H9 (cell line): ENCODE data around the gene SV2C. TPM values are rescaled to one million over a fixed set of nuclear protein-coding genes. Genes with fewer than 3 reads are reported as not detected.

Source experiments
- DNase-seq: peaks from one replicate; pipeline ENCODE4 v3.0.0-alpha.2; 2017
- H2AFZ ChIP-seq: one replicate; pipeline ENCODE4 v1.6.1; 2013; ENCODE audit warnings: mild to moderate bottlenecking, low read length, control low read depth, moderate library complexity
- H2AK5ac ChIP-seq: 2 replicates; pipeline ENCODE4 v1.6.1; 2013; ENCODE audit warnings: low read length, control low read depth, mixed read lengths; ENCODE audit not compliant: insufficient read length
- H2BK120ac ChIP-seq: one replicate; pipeline ENCODE4 v1.6.1; 2013; ENCODE audit warnings: low read depth, mild to moderate bottlenecking, low read length, control low read depth, inconsistent platforms; ENCODE audit not compliant: poor library complexity, severe bottlenecking
- H2BK12ac ChIP-seq: 2 replicates; pipeline ENCODE4 v1.6.1; 2013; ENCODE audit warnings: low read length, control low read depth, mixed read lengths, low read depth; ENCODE audit not compliant: insufficient read length
- H2BK15ac ChIP-seq: 2 replicates; pipeline ENCODE4 v1.6.1; 2013; ENCODE audit warnings: low read depth, low read length, control low read depth
- H2BK20ac ChIP-seq: one replicate; pipeline ENCODE4 v1.6.1; 2013; ENCODE audit warnings: low read depth, mild to moderate bottlenecking, low read length, control low read depth, inconsistent platforms; ENCODE audit not compliant: poor library complexity, severe bottlenecking
- H2BK5ac ChIP-seq: 2 replicates; pipeline ENCODE4 v1.6.1; 2013; ENCODE audit warnings: low read length, control low read depth, mixed read lengths; ENCODE audit not compliant: insufficient read length
- H3K14ac ChIP-seq: 2 replicates; pipeline ENCODE4 v1.6.1; 2013; ENCODE audit warnings: low read length, control low read depth; ENCODE audit not compliant: insufficient read depth
- H3K18ac ChIP-seq: 2 replicates; pipeline ENCODE4 v1.6.1; 2013; ENCODE audit warnings: low read depth, mild to moderate bottlenecking, mixed read lengths, low read length, control low read depth; ENCODE audit not compliant: insufficient read length
- H3K23ac ChIP-seq: 2 replicates; pipeline ENCODE4 v1.6.1; 2013; ENCODE audit warnings: low read length, control low read depth, mixed read lengths, low read depth; ENCODE audit not compliant: insufficient read length
- H3K23me2 ChIP-seq: 2 replicates; pipeline ENCODE4 v1.6.1; 2013; ENCODE audit warnings: low read depth, mild to moderate bottlenecking, mixed read lengths, low read length, control low read depth; ENCODE audit not compliant: insufficient read length, poor library complexity, severe bottlenecking
- H3K27ac ChIP-seq: 2 replicates; pipeline ENCODE4 v1.5.1; 2013; ENCODE audit warnings: low read length, control low read depth, mixed read lengths, low read depth; ENCODE audit not compliant: insufficient read length
- H3K27me3 ChIP-seq: 2 replicates; pipeline ENCODE4 v1.6.1; 2013; ENCODE audit warnings: low read length, control low read depth, inconsistent platforms; ENCODE audit not compliant: insufficient read depth
- H3K4ac ChIP-seq: 2 replicates; pipeline ENCODE4 v1.6.1; 2013; ENCODE audit warnings: low read depth, mild to moderate bottlenecking, control low read depth, inconsistent platforms, low read length, moderate library complexity
- H3K4me1 ChIP-seq: 2 replicates; pipeline ENCODE4 v1.6.1; 2013; ENCODE audit warnings: low read length, control low read depth, inconsistent platforms; ENCODE audit not compliant: insufficient read depth
- H3K4me2 ChIP-seq: 2 replicates; pipeline ENCODE4 v1.6.1; 2013; ENCODE audit warnings: low read length, control low read depth, mixed read lengths; ENCODE audit not compliant: insufficient read length, insufficient read depth
- H3K56ac ChIP-seq: 2 replicates; pipeline ENCODE4 v1.6.1; 2013; ENCODE audit warnings: low read depth, mild to moderate bottlenecking, mixed read lengths, low read length, control low read depth; ENCODE audit not compliant: insufficient read length
- H3K79me1 ChIP-seq: 2 replicates; pipeline ENCODE4 v1.6.1; 2013; ENCODE audit warnings: low read depth, mild to moderate bottlenecking, moderate library complexity, low read length, control low read depth, inconsistent platforms; ENCODE audit not compliant: insufficient read depth, poor library complexity, severe bottlenecking
- H3K79me2 ChIP-seq: 2 replicates; pipeline ENCODE4 v1.6.1; 2013; ENCODE audit warnings: low read length, control low read depth, inconsistent platforms; ENCODE audit not compliant: insufficient read depth
- H3K9ac ChIP-seq: 2 replicates; pipeline ENCODE4 v1.6.1; 2013; ENCODE audit warnings: low read length, control low read depth, mixed read lengths; ENCODE audit not compliant: insufficient read length; ENCODE audit errors: extremely low read depth
- H3K9me3 ChIP-seq: one replicate; pipeline ENCODE4 v1.6.1; 2013; ENCODE audit warnings: low read depth, low read length, inconsistent platforms; ENCODE audit not compliant: control insufficient read depth
- H3T11ph ChIP-seq: one replicate; pipeline ENCODE4 v1.6.1; 2013; ENCODE audit warnings: mild to moderate bottlenecking, low read length, control low read depth, inconsistent platforms
- H4K20me1 ChIP-seq: one replicate; pipeline ENCODE4 v1.6.1; 2013; ENCODE audit not compliant: control insufficient read depth, insufficient read length, insufficient read depth
- H4K5ac ChIP-seq: 2 replicates; pipeline ENCODE4 v1.6.1; 2013; ENCODE audit warnings: low read depth, mild to moderate bottlenecking, mixed read lengths, low read length, control low read depth; ENCODE audit not compliant: insufficient read length
- H4K8ac ChIP-seq: replicated peaks from 2 replicates; pipeline ENCODE4 v1.6.1; 2013; ENCODE audit warnings: low read length, control low read depth, mixed read lengths, low read depth; ENCODE audit not compliant: insufficient read length
- H4K91ac ChIP-seq: 2 replicates; pipeline ENCODE4 v1.6.1; 2013; ENCODE audit warnings: low read depth, mild to moderate bottlenecking, moderate library complexity, mixed read lengths, low read length, control low read depth; ENCODE audit not compliant: insufficient read length
- H3K27ac Mint-ChIP-seq, 3 experiments: 2 replicates in 2 of 3; 3 replicates in 1 of 3; pipeline ENCODE4 v1.8.0; 2020 to 2021; ENCODE audit warnings: mixed read lengths in 3 of 3, mild to moderate bottlenecking in 1 of 3, moderate library complexity in 1 of 3
- H3K27me3 Mint-ChIP-seq: 2 replicates; pipeline ENCODE4 v1.8.0; 2021; ENCODE audit warnings: low read depth, mild to moderate bottlenecking, moderate library complexity, mixed read lengths
- H3K36me3 Mint-ChIP-seq, 3 experiments: 2 replicates in 2 of 3; 3 replicates in 1 of 3; pipeline ENCODE4 v1.8.0; 2020 to 2021; ENCODE audit warnings: low read depth in 3 of 3, mixed read lengths in 3 of 3; ENCODE audit not compliant: insufficient read depth in 1 of 3
- H3K4me1 Mint-ChIP-seq, 2 experiments: 2 replicates each; pipeline ENCODE4 v1.8.0; 2020; ENCODE audit warnings: mixed read lengths in 2 of 2
- H3K4me3 Mint-ChIP-seq, 2 experiments: 2 replicates in 1 of 2; 3 replicates in 1 of 2; pipeline ENCODE4 v1.8.0; 2020 to 2021; ENCODE audit warnings: mild to moderate bottlenecking in 2 of 2, mixed read lengths in 2 of 2, moderate library complexity in 1 of 2
- H3K9me3 Mint-ChIP-seq, 2 experiments: 2 replicates in 1 of 2; 3 replicates in 1 of 2; pipeline ENCODE4 v1.8.0; 2020; ENCODE audit warnings: mild to moderate bottlenecking in 2 of 2, mixed read lengths in 2 of 2, moderate library complexity in 1 of 2
- WGBS: extraction: QIAGEN DNeasy Blood & Tissue Kit; methylation state at CpG from one replicate; pipeline ENCODE4 v1.1.7; 2013; ENCODE audit warnings: missing lambda C conversion rate, low lambda C conversion rate, mixed read lengths; ENCODE audit not compliant: insufficient read length; ENCODE audit errors: extremely low coverage; 5-methylcytosine and 5-hydroxymethylcytosine counted together
- total RNA-seq: library from RNA; stranded (reverse); gene quantifications from 2 replicates; pipeline ENCODE4 v1.2.1, GENCODE V29; 2021
- TF ChIP-seq, protein P1 (sequence below): fragments of 200-600 bp; sonication (generic); conservative IDR thresholded peaks from 3 replicates; pipeline ENCODE4 v1.8.0; 2021; ENCODE audit warnings: antibody characterized with exemption, mild to moderate bottlenecking

The SV2C gene
- total RNA-seq, 1 experiment from 2014 or later, result 0.09 TPM

DNA sequence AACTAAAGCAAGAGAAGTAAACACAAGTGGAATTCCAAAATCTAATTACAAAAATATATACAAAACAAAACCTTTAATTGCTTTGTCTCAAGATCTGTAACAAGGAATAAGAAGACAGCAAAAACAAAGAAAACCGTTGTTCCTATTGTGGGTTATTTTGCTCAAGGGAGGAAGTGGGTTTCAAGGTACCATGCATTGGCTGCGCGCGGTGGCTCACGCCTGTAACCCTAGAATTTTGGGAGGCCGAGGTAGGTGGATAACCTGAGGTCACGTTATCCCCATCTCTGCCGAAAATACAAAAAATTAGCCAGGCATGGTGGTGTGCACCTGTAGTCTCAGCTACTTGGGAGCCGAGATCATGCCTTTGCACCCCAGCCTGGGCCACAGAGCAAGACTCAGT is 307.8 kb downstream of the SV2C start:
- Histone ChIP-seq H3K4ac (no peak overlapping the region), H3K56ac (no peak overlapping the region), H3K79me2 (no peaks in the 10 kb centered on the region), H2BK15ac (no peak overlapping the region), H2AFZ (no peak overlapping the region), H4K20me1 (no peaks in the 10 kb centered on the region), H2BK5ac (no peak overlapping the region), H3K4me2 (no peak overlapping the region), H3K27ac (no peak overlapping the region), H3K18ac (no peak overlapping the region), H2BK120ac (no peak overlapping the region), H3K4me1 (no peaks in the 10 kb centered on the region; the same call in 1 of the 2 replicates), H3K9ac (no peak overlapping the region), H3T11ph (no peak overlapping the region), H4K8ac (no peak overlapping the region), H3K9me3 (no peaks in the 10 kb centered on the region), H3K14ac (no peak overlapping the region), H2BK20ac (no peak overlapping the region), H2BK12ac (no peak overlapping the region), H4K91ac (no peak overlapping the region), H3K23ac (no peak overlapping the region), H3K23me2 (no peaks in the 10 kb centered on the region), H3K27me3 (no peaks in the 10 kb centered on the region), H4K5ac (no peak overlapping the region), H3K79me1 (no peaks in the 10 kb centered on the region), H2AK5ac (no peak overlapping the region)
- DNase-seq, result no peak
- Mint-ChIP-seq H3K27ac (no peak overlapping the region), H3K27me3 (peaks cover 1% of the 10 kb centered on the region; the same call in 1 of the 2 replicates), H3K36me3 (no peaks in the 10 kb centered on the region), H3K4me3 (no peak overlapping the region), H3K9me3 (no peaks in the 10 kb centered on the region), H3K4me1 (peaks cover 21 to 31% of the 10 kb centered on the region in 2 experiments)
- WGBS, result no CpG with 5 or more reads among the region's 9 CpGs
- TF ChIP-seq, protein P1, sequence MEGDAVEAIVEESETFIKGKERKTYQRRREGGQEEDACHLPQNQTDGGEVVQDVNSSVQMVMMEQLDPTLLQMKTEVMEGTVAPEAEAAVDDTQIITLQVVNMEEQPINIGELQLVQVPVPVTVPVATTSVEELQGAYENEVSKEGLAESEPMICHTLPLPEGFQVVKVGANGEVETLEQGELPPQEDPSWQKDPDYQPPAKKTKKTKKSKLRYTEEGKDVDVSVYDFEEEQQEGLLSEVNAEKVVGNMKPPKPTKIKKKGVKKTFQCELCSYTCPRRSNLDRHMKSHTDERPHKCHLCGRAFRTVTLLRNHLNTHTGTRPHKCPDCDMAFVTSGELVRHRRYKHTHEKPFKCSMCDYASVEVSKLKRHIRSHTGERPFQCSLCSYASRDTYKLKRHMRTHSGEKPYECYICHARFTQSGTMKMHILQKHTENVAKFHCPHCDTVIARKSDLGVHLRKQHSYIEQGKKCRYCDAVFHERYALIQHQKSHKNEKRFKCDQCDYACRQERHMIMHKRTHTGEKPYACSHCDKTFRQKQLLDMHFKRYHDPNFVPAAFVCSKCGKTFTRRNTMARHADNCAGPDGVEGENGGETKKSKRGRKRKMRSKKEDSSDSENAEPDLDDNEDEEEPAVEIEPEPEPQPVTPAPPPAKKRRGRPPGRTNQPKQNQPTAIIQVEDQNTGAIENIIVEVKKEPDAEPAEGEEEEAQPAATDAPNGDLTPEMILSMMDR, result no peak
